Measurements from ENCODE around the gene FOXK2. TPM values are rescaled to one million over a fixed set of nuclear protein-coding genes. Genes with fewer than 3 reads are reported as not detected.
A peak's percentile ranks its signal among the peaks of the same experiment; 100 is the strongest.
"Not testable (repeated sequence)": the region's sequence is repeated elsewhere in the genome, so short reads cannot be mapped to it uniquely, and the experiment has no call there.

FOXK2 gene
- total RNA-seq, 2 experiments from 2014 or later: 81.7 to 85.1 TPM

DNA sequence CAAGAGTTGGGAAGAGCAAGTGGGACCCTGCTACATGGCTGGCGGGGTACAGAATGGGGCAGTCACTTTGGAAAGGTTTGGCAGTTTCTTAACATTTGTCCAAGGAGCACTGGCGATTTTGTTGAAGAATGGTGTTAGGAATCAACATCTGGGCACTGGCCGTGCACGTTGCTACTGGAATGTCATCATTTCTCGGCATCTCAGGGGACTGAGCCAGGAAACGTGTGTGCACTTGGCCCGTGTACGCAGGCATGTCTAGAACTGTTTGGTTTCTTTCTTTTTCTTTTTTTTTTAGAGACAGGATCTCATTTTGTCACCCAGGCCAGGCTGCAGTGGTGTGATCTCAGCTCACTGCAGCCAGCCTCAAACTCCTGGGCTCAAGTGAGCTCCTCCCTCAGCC, 17.3 kb upstream of the FOXK2 start:
- CTCF ChIA-PET: no interaction called here
- DNase-seq (no peak), ATAC-seq (no peak)
- H3K27ac Mint-ChIP-seq: no peak overlapping the region
- H3K4me1 Mint-ChIP-seq: peaks cover 18% of the 10 kb centered on the region
- no peak overlapping the region for H3K4me3 Mint-ChIP-seq
- no peaks in the 10 kb centered on the region for H3K36me3 Mint-ChIP-seq
- H3K9me3 Mint-ChIP-seq (ENCODE audit: low read depth): no peaks in the 10 kb centered on the region
- H3K27me3 Mint-ChIP-seq: no peaks in the 10 kb centered on the region

DNA sequence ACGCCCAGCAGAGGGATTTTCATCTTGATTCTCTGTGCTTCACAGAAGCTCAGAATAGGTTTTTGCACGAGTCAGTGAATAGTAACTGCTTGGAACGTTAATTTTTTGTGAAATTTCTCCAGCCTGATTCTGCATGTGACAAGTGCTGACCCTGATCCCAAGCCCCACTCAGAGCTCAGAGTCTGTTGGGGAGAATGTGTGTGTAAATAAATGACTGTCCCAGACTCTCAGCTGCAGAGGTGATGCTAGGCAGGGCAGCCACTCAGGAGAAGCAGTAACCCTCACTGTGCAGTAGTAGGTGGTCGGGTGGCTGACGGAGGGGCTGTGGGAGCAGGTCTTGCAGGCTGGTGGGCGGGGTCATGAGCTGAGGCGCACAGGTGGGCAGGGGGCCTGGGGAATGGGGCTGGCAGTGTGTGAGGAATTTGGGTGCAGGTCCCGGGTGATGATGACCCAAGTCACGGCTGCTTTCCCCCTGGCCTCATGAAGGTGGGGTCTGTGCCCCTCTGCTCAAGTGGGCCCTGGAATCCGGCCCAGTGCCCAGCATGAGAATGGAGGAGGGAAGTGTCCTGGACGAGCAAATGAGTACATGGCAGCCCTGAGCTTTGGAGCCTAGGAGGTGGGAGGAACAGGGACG, 16.3 kb upstream of the FOXK2 start:
- H3K4me1 Mint-ChIP-seq: peaks cover 13% of the 10 kb centered on the region
- no peaks in the 10 kb centered on the region for H3K36me3 Mint-ChIP-seq
- DNase-seq (no peak), ATAC-seq (no peak)
- no peaks in the 10 kb centered on the region for H3K27me3 Mint-ChIP-seq
- CTCF ChIA-PET: interaction anchor here (2.0 kb wide), 1 partner anchor 9 kb away, joined by 7 read pairs; no protein-coding TSS in a partner anchor
- H3K4me3 Mint-ChIP-seq: no peak overlapping the region
- H3K27ac Mint-ChIP-seq: no peak overlapping the region
- no peaks in the 10 kb centered on the region for H3K9me3 Mint-ChIP-seq (ENCODE audit: low read depth)

DNA sequence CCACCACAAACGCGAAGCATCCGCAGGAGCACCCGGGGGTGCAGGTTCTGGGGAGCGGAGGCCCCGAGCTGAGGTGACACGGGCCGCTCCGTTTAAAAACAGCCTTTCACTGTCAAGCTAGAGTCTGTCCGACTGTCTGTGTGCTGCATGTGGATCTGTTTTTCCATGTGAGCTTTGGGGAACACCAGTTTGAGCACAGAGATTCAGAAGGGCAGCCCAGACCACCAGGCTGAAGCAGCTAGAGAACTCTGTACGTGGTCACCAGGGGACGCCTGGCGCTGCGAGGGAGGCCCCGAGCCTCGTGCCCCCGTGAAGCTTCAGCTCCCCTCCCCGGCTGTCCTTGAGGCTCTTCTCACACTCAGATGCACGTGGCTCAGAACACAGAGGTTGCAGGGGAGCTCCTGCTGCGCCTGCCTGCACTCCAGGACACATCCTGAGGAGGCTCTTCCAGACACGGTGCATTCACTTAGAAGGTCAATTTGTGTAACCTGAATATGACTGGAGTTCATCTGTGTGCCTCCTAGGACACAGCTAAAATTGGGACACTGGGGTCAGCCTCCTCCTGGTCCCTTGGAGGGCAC, 15.7 kb upstream of the FOXK2 start:
- H3K36me3 Mint-ChIP-seq: no peaks in the 10 kb centered on the region
- H3K4me3 Mint-ChIP-seq: no peak overlapping the region
- H3K27ac Mint-ChIP-seq: no peak overlapping the region
- no peaks in the 10 kb centered on the region for H3K27me3 Mint-ChIP-seq
- H3K9me3 Mint-ChIP-seq (ENCODE audit: low read depth): no peaks in the 10 kb centered on the region
- ATAC-seq: no peak
- peaks cover 12% of the 10 kb centered on the region for H3K4me1 Mint-ChIP-seq
- no peak for DNase-seq
- CTCF ChIA-PET: interaction anchor here (2.0 kb wide), 1 partner anchor 10 kb away, joined by 7 read pairs; no protein-coding TSS in a partner anchor

DNA sequence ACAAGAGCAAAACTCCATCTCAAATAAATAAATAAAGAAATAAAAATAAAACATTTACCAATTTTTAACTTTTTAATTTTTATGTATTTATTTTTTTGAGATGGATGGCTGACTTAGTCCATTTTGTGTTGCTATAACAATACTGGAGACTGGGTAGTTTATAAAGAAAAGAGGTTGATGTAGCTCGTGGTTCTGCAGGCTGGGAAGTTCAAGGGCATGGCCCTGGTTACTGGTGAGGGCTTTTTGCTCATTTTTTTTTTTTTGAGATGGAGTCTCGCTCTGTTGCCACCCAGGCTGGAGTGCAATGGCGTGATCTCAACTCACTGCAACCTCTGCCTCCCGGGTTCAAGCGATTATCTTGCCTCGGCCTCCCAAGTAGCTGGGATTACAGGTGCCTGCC, 14.2 kb upstream of the FOXK2 start:
- DNase-seq: no peak
- CTCF ChIA-PET: interaction anchor here (0.8 to 1.1 kb wide), 2 partner anchors 10 to 42 kb away, joined by 3 read pairs; no protein-coding TSS in a partner anchor
- H3K9me3 Mint-ChIP-seq (ENCODE audit: low read depth): no peaks in the 10 kb centered on the region
- H3K4me1 Mint-ChIP-seq: peaks cover 6% of the 10 kb centered on the region
- no peak for ATAC-seq
- H3K36me3 Mint-ChIP-seq: no peaks in the 10 kb centered on the region
- no peaks in the 10 kb centered on the region for H3K27me3 Mint-ChIP-seq
- H3K27ac Mint-ChIP-seq: no peak overlapping the region
- H3K4me3 Mint-ChIP-seq: no peak overlapping the region

DNA sequence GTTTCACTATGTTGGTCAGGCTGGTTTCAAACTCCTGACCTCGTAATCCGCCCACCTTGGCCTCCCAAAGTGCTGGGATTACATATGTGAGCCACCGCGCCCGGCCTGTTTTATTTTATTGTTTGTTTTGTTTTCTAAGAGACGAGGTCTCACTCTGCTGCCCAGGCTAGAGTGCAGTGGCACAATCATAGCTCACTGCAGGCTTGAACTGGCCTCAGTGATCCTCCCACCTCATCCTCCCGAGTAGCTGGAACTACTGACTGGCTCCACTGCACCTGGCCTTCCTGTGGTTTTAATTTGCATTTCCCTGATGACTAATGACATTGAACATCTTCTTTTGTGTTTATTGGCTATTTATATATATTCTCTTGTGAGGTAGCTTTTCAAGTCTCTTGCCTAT, 13.1 kb upstream of the FOXK2 start:
- peaks cover 10% of the 10 kb centered on the region for H3K4me1 Mint-ChIP-seq
- CTCF ChIA-PET: interaction anchor here (0.8 to 1.4 kb wide), 2 partner anchors 8 to 11 kb away, joined by 3 read pairs; no protein-coding TSS in a partner anchor
- not testable (repeated sequence) for DNase-seq

DNA sequence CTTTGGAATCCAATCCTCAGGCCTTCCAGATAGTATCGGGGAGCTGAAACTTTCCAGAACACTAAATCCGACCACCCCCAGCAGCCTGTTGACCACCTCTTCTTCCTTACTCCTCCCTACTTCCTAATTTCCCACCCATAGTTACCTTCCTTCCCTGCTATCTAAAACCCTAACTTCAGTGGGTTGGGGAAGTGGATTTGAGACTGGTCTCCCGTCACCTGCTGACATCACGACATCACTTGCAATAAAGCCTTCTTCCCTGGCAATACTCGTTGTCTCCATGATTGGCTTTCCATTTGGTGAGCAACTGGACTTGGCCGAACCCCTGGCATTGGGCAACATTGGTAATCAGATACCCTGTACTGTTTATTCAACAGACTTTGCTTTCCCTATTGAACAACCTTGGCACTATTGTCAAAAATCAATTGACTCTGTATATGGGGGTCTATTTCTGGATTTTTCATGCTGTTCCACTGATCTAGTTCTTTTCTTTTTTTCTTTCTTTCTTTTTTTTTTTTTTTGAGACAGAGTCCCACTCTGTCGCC, 11.8 kb upstream of the FOXK2 start:
- no peak for ATAC-seq
- Mint-ChIP-seq H3K27ac (no peak overlapping the region), H3K4me1 (peaks cover 13% of the 10 kb centered on the region), H3K36me3 (no peaks in the 10 kb centered on the region), H3K9me3 (ENCODE audit: low read depth) (no peaks in the 10 kb centered on the region), H3K27me3 (no peaks in the 10 kb centered on the region), H3K4me3 (no peak overlapping the region)
- CTCF ChIA-PET: interaction anchor here (1.0 kb wide), 1 partner anchor 11 kb away, joined by 3 read pairs; no protein-coding TSS in a partner anchor
- DNase-seq: no peak

More for the DNA sequence above, 13.1 kb upstream of the FOXK2 start:
- not testable (repeated sequence) for H3K9me3 Mint-ChIP-seq (ENCODE audit: low read depth); H3K4me3 Mint-ChIP-seq; H3K27ac Mint-ChIP-seq; H3K36me3 Mint-ChIP-seq; H3K27me3 Mint-ChIP-seq
- peak; percentile 70 for ATAC-seq

DNA sequence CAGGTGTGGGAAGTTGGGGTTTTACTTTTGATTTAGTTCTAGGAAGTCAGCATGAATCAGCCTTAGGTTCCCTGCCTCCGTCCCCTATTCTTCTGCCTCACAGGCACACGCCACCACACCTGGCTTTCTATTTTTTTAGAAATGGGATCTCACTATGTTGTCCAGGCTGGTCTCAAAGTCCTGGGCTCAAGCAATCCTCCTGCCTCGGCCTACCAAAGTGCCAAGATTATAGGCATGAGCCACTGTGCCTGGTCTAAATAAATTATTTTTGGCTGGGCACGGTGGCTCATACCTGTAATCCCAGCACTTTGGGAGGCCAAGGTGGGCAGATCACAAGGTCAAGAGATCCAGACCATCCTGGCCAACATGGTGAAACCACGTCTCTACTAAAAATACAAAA, 7.9 kb upstream of the FOXK2 start:
- not testable (repeated sequence) for H3K27me3 Mint-ChIP-seq; ATAC-seq; DNase-seq; H3K36me3 Mint-ChIP-seq; H3K9me3 Mint-ChIP-seq (ENCODE audit: low read depth); H3K27ac Mint-ChIP-seq; H3K4me1 Mint-ChIP-seq; H3K4me3 Mint-ChIP-seq
- CTCF ChIA-PET: interaction anchor here (1.2 kb wide), 1 partner anchor 13 kb away, joined by 3 read pairs; no protein-coding TSS in a partner anchor

DNA sequence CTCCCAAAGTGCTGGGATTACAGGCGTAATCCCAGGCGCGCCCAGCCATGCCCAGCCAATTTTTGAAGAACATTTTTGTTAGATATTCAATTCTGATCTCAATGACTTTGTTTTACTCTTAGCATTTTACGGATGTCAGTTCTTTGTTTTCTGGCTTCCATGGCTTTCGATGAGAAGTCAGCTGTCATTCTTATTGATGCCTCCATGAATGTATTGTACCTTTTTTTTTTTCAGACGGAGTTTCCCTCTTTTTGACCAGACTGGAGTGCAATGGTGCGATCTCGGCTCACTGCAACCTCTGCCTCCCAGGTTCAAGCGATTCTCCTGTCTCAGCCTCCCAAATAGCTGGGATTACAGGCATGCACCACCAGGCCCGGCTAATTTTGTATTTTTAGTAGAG, 5.7 kb upstream of the FOXK2 start:
- H3K27me3 Mint-ChIP-seq; H3K27ac Mint-ChIP-seq; H3K4me3 Mint-ChIP-seq; CTCF ChIA-PET; H3K4me1 Mint-ChIP-seq; ATAC-seq; H3K9me3 Mint-ChIP-seq (ENCODE audit: low read depth); H3K36me3 Mint-ChIP-seq; DNase-seq: not testable (repeated sequence)

DNA sequence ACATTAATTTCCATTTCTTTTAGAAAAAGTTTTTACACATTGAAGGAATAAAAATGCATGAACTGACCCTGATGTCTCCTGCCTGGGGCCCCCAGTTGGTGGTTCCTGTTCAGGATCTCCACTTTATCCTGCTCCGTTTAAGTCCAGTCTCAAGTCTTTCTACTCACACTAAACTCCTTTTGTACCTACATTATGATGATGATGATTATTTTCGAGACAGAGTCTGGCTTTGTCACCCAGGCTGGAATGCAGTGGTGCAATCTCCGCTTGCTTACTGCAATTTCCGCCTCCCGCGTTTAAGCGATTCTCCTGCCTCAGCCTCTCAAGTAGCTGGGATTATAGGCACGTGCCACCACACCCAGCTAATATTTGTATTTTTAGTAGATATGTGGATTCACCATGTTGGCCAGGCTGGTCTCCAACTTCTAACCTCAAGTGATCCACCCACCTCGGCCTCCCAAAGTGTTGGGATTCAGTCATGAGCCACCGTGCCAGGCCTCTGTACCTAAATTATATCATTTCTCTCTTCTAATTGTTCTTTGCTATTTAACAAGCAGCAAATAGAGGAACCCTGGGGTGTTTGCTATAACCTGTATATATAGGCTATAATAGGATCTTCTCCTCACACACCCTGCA, 2.2 kb upstream of the FOXK2 start:
- Mint-ChIP-seq H3K27ac (no peak overlapping the region), H3K27me3 (no peaks in the 10 kb centered on the region), H3K36me3 (peaks cover 9% of the 10 kb centered on the region), H3K4me3 (no peak overlapping the region), H3K9me3 (ENCODE audit: low read depth) (no peaks in the 10 kb centered on the region), H3K4me1 (peaks cover 15% of the 10 kb centered on the region)
- ATAC-seq (no peak), DNase-seq (no peak)
- CTCF ChIA-PET: no interaction called here

DNA sequence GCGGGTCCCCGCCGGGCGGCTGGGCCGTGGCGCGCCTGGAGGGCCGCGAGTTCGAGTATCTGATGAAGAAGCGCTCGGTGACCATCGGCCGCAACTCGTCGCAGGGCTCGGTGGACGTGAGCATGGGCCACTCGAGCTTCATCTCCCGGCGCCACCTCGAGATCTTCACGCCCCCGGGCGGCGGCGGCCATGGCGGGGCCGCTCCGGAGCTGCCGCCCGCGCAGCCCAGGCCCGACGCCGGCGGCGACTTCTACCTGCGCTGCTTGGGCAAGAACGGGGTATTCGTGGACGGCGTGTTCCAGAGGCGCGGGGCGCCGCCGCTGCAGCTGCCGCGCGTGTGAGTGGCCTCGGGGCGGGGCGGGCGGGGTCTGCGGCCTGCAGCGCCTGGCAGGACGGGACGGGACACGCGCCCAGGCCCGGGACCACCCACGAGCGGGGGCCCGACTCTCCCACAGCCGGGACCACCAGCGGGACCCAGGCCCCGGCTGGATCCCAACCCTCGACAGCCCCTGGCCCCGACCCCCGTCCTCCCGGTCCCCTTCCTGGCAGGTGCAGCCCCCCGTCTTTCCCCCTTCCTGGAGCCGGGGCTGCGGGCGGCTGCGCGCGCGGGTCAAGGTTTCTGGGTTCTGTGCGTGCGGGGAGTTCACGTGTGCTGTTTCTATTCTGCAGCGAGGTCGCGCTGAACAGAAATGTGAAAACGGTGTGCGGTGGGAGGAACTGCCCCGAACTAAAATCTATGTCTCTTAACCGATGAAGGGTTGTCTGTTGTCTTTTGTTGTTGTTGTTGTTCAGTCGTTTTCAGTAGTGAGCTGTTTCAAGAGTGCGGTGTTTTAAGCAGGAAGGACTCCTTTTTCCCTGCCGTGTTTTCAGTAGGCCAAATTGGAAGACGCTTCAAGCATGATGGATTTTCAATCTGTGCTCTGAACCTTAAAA, 705 bp downstream of the FOXK2 start:
- H3K9me3 Mint-ChIP-seq (ENCODE audit: low read depth): no peaks in the 10 kb centered on the region
- peak overlapping the region; percentile 86 for H3K27ac Mint-ChIP-seq
- ATAC-seq (peak; percentile 32), DNase-seq (peak; percentile 67)
- H3K4me3 Mint-ChIP-seq: peak overlapping the region; percentile 91
- H3K27me3 Mint-ChIP-seq: no peaks in the 10 kb centered on the region
- H3K36me3 Mint-ChIP-seq: peaks cover 13% of the 10 kb centered on the region
- CTCF ChIA-PET: interaction anchor here (1.0 to 3.8 kb wide), 13 partner anchors 10 to 98 kb away, joined by 3 to 15 read pairs (median 4); no protein-coding TSS in a partner anchor
- H3K4me1 Mint-ChIP-seq: peaks cover 28% of the 10 kb centered on the region

DNA sequence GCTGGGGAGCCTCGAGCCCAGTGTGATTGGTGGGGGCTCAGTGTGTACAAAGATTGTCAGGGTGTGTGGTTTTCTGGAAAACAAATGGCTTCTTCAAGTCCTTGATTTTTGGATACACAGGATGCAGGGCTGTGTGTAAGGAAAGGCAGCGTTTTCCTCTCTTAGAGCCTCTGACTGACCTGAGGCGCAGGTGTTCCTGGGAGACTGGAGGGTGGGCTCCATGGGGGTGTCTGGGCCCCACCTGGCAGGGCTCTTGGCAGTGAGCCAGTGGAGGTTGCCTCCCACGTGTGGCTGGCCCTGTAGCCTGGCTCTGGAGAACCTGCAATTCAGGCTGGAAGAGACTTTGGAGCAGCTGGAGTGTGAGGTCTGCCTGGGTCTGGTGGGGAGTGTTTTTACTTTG, 5.0 kb downstream of the FOXK2 start:
- H3K36me3 Mint-ChIP-seq: peaks cover 13% of the 10 kb centered on the region
- no peak for DNase-seq
- no peak overlapping the region for H3K4me3 Mint-ChIP-seq
- no peak overlapping the region for H3K27ac Mint-ChIP-seq
- peaks cover 49% of the 10 kb centered on the region for H3K4me1 Mint-ChIP-seq
- no peaks in the 10 kb centered on the region for H3K27me3 Mint-ChIP-seq
- H3K9me3 Mint-ChIP-seq (ENCODE audit: low read depth): no peaks in the 10 kb centered on the region
- CTCF ChIA-PET: interaction anchor here (1.0 kb wide), 1 partner anchor 13 kb away, joined by 3 read pairs; no protein-coding TSS in a partner anchor
- ATAC-seq: no peak

DNA sequence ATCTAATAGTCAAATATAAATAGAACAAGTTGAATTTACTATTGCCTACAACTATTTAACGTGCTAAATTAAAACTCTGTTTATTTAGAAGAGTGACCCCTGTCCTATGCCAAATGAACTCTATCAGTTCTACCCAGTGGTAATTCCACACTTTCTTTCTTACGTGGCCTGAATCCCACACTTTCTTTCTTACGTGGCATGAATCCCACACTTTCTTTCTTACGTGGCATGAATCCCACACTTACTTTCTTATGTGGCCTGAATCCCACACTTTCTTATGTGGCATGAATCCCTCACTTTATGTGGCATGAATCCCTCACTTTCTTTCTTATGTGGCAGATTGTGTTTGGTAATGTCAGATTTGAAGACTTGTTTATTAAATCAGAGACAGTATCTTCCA, 6.2 kb downstream of the FOXK2 start:
- ATAC-seq (no peak), DNase-seq (no peak)
- no peak overlapping the region for H3K27ac Mint-ChIP-seq
- CTCF ChIA-PET: no interaction called here
- H3K4me3 Mint-ChIP-seq: no peak overlapping the region
- no peaks in the 10 kb centered on the region for H3K27me3 Mint-ChIP-seq
- H3K9me3 Mint-ChIP-seq (ENCODE audit: low read depth): no peaks in the 10 kb centered on the region
- peaks cover 55% of the 10 kb centered on the region for H3K4me1 Mint-ChIP-seq
- peaks cover 10% of the 10 kb centered on the region for H3K36me3 Mint-ChIP-seq

DNA sequence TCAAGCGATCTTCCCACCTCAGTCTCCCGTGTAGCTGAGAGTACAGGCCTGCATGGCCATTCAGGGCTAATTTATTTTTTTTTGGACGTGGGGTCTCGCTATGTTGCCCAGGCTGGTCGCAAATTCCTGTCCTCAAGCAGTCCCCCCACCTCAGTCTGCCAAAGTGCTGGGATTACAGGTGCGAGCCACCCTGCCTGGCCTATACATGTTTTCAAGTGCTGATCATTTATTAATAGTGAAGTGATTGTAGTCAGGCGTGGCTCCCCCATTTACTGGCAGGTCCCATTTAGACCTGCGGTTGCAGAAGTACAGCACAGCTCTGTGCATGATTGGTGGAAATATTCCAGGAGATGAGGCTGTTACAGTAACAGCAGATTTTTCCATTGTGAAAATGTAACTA, 8.4 kb downstream of the FOXK2 start:
- Mint-ChIP-seq H3K9me3 (ENCODE audit: low read depth) (no peaks in the 10 kb centered on the region), H3K27me3 (no peaks in the 10 kb centered on the region), H3K4me1 (peaks cover 50% of the 10 kb centered on the region), H3K36me3 (peaks cover 6% of the 10 kb centered on the region), H3K27ac (no peak overlapping the region), H3K4me3 (no peak overlapping the region)
- ATAC-seq (no peak), DNase-seq (no peak)
- CTCF ChIA-PET: interaction anchor here (1.0 to 1.9 kb wide), 4 partner anchors 9 to 35 kb away, joined by 3 to 5 read pairs (median 4); no protein-coding TSS in a partner anchor

Data from activated CD8-positive, alpha-beta memory T cell treated with anti-CD3 and anti-CD28 coated beads, Interleukin-2, amount 10 ng/mL, durations not matched to agents 7 days and 5 days (primary cell).